NCI-H510A (cell line): ENCODE results near the gene MINAR1.

Experiments
- DNase-seq: peaks from one replicate; lab custom pipeline; 2025; lab: John Stamatoyannopoulos, UW

Gene MINAR1

GRCh38 chr15:79463043-79463780 lies 31.1 kb downstream of the MINAR1 start:
- no peak for DNase-seq

DNA sequence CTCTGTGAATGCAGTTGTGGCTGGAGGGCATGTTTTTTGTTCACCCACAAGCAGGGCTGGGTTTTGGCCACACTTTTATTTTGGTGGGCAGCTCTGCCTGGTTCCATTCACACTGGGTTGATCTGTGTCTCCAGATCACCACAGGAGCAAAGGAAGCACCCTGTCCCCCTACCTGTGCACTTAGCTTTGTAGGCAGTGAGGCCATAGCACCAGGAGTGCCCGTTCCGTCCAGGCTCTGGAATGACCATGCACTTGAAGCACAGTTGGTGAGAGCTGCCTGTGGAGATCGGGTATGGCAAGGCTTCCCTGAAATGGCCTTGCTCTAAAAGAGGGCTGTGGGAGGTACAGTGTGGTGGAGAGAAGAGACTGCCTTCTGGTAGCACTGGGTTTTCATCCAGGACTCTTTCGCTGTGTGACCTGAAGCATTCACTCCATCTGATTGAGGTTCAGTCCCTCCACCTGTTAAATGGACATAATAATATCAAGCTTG lies 31.7 kb downstream of the MINAR1 start:
- no peak for DNase-seq

GRCh38 chr15:79466488-79466887 lies 34.4 kb downstream of the MINAR1 start:
- DNase-seq, result no peak

DNA sequence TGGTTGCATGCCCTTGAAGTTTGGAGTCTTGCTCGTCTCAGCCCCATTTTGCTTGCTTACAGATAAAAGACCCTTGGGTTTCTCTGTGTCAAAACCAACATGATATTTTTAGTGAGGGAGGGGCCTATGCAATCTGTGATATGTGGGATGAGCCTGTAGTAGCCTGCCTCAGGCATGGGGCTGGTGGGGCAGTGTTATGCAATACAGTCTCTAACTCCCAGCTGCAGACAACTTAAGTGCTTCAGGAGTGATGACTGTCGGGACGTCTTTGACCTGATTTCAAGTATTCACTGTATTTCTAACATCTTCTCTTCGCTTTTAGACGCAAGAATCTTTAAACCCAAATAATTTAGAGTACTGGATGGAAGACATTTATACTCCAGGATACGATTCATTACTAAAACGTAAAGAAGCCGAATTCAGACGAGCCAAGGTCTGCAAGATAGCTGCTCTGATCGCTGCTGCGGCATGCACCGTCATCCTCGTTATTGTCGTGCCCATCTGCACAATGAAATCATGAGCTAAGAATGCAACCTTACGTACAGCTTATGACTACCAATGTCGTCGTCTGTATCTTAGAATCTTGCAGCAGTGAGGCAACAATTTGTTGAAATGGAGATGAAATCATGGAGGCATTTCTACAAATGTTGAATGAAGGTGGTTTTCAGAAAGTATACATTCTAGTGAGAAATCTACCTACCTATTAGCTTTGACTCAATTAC lies 35.9 kb downstream of the MINAR1 start:
- no peak for DNase-seq

GRCh38 chr15:79472446-79472845 lies 40.3 kb downstream of the MINAR1 start:
- DNase-seq, result no peak

DNA sequence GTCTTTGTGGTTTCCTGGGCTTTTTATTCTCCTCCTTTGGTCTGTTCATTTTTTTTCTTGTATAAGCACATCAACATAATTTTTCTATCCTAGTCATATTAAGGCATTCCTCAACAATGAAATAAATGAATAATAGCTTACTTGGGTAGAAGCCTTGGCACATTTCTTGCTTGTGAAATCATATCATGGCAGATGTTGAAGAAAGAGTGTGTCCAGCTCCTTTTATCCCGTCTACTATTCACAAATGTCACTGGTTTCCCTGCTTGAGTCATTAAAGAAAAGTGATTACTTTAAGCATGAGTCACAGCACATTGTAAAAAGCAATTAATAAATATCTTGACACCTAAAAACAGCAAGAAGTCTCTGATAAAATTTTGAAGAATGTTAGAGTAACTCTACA lies 42.1 kb downstream of the MINAR1 start:
- no peak for DNase-seq

- DNase-seq, result no peak
Observed at GRCh38 chr15:79475306-79475705, 43.2 kb downstream of the MINAR1 start.

DNA sequence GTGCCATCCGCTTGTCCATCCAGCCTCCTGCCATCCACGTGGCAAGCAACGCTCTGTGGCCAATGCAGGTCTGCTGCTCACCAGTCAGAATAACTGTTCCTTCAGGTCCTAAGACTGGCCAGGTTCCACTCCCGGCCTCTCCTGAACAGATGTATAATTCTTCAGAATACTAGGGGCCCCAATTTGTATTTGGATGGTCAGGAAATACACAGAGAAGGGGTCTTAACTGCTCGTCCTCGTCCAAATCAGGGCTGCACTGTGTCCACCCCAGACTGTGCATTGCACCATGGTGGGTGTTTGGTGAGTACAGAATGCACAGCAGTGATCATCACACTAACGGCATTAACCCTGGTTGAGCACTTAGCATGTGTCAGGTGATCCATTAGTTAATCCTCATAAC lies 46.0 kb downstream of the MINAR1 start:
- no peak for DNase-seq

DNA sequence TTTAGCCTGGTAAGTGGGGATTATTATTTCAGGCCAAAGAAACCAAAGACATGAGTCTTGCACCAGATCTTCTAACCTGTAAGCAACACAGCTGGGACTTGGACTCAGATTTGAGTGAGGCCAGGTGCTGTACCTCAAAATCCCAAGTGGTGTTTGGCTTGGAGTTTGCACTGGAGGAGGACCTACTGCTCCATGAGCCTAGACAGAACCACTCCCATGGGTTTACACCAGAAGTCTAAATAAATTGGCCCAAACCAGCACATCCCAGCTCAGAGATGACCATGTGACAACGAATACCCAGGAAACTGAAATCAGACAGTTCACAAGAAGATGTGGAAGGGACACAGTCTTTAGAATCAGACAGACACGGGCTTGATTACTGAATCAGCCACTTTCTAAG lies 47.5 kb downstream of the MINAR1 start:
- DNase-seq, result no peak

DNA sequence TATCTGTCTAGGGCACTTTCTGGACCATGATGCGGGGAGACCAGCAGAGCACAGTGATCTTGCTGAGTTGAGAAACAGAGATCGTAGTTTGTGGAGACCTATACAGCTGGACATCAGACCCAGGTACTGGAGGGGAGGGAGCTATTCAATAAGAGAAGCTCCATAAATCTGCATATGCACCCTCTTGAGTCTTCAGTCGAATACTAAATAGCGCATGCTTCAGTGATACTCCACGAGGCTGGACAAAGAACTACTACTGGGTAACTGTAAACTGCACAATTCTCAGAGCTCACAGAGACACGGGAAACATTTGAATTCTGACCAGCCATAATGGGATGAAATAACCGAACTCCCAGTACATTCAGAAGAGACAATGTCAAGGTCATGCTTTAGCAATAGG lies 49.7 kb downstream of the MINAR1 start:
- DNase-seq, result no peak
